ENCODE results near the gene ANTXR1.

Gene ANTXR1

DNA sequence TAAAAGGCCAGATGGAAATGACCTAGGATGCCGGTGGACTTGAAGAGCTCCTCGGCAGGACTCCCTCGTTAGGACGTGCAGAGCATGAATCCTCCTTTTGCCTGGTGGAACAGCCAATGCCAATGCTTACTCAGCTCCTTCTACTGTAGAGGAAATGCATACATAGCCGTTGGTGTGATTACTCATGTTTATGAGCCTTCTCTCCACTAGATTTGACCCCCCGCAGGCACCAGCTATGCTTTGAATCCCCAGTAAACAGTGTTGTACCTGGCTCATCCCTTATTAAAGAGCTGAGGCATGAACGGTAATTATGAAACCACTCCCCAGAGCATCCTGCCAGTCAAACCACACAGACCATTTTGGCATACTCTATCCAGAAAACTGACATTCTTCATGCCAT, 172.8 kb downstream of the ANTXR1 start:
- DNase-seq, result no peak

DNA sequence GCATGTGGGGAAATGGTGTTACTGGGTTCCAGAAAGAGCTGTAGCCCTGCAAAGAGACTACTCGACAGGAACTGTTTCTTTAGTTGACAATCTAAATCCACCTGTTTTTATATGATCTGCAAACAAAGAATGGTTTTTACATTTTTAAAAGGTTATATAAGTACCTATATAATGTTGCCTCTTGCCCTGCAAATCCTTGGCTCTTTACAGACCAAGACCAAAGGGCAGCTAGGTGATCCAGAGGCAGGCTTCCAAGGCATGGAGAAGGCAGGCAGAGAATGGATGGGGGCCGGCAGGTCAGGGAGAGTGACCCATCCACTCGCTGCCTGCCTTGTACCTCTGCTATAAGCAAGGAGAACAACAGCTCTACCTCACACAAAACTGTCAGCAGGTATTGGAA, 173.6 kb downstream of the ANTXR1 start:
- DNase-seq, result no peak

DNA sequence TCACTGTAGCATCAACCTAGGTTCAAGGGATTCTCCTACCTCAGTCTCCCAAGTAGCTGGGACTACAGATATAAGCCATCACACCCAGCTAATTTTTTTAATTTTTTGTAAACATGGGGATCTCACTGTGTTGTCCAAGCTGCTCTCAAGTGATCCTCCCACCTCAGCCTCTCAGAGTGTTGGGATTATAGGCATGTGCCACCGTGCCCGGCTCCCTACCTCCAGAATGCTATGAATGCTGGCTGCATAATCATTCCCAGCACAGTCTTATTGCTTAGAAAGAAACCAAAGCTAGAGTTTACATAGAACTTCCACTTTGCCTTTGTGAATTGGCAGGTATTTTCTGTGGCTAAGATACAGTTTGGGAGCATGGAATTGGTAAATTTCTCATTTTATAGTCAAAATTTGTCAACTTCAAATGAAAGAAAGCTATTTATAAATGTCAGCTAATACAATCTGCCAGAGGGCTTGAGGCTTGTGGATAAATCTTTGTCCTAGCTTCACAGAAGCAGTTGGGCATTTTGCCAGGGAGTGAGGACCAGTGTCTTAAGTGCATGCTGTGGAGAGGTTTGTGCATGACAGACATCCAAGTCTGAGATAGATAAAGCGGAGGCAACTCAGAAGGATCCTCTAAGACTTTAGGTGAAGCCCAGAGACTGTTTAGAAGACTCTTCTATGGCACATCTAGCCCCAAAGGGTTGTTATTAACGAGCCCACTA, 175.4 kb downstream of the ANTXR1 start:
- peak in 1 of 14 donors; percentile 19 for DNase-seq

DNA sequence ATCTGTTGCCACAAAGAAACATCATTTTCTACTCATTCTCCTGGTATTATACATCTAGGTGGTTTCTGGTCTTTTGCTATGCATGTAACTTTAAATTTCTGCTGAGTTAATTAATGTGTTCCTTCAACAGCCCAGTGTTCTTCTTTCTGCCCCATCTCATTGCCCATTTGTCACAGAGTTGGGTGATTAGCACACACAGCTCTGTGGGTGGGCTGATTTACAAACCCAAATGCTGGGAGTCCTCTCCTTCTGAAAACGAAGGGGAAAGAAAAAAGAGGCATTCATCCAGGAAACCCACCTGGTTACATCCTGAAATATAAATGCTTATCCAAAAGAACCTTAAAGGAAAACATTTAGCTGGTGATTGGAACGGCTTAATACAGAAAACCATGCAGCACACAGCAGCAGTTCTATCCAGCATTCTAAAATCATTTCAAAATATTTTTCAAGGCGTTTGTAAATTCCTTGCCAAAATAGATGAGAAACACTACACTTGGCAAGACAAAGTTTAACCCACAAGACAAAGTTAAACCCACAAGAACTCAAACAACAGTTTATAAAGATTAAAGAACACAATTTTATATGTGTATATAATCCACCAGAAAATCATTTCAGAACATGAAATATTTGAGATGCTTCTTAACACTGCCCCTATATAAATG, 177.9 kb downstream of the ANTXR1 start:
- no peak for DNase-seq

DNA sequence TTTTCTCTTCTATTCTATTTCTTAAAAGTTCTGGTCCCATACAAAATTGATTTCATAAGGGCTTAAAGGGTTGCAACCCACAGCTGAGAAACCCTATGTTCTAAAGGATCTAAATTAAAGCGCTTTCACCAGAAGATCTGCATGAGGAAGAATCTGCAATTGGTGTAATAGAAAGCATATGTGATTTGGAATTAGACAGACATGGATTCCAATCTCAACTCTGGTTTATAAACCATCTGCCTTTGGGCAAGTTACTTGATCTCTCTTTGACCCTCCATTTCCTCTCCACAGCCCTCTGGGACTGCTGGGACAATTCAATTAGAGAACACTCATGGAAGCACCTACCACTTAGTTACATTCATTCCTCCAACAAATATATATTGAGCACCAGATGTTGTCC, 178.7 kb downstream of the ANTXR1 start:
- DNase-seq, result no peak

DNA sequence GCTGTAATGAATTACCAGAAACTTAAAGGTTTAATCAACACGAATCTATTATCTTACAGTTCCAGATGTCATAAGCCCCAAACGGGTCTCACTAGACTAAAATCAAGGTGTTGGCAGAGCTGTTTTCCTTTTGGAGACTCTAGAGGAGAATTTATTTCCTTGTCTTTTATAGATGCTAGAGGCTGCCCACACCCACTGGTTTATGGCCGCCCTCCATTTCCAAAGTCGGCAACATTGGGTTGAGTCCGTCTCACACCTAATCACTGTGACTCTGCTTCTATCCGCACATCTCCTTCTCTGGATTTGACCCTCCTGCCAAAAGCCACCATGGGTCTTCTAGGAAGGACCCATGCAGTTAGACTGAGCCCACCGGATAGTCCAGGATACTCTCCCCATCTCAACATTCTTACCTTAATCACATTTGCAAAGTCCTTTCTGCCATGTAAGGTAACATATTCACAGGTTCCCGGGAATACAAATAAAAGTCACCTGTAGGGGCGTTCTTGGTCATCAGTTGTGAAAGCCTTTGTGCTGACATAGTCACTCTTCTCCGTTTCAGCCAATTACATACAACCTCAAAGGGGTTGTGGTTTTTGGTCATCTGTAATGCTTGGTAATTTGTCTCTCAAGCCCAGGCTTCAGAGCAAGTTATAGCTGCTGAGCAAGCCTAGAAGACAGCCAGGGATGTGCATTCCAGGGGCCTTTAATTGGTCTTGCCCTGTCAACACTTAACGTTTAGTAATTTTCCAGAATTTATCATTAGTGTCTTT, 179.4 kb downstream of the ANTXR1 start:
- DNase-seq, result no peak

DNA sequence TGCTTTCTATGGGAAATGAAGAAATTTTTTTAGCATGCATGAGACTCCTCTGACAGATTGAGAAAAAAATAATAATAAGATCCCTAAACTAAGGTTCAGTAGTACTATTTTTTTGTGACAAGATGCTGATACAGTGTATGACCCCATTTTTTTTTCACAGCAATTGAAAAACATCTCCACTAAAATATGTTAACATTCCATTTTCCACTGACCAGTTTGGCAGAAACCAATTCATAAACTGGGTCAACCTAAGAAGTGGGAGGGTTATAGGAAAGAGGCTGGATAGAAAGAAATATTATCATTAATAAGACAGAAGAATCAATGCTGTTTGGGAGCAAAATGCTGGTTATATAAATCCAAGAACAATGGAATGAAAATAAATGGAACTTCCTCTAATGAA, 182.7 kb downstream of the ANTXR1 start:
- DNase-seq, result no peak

DNA sequence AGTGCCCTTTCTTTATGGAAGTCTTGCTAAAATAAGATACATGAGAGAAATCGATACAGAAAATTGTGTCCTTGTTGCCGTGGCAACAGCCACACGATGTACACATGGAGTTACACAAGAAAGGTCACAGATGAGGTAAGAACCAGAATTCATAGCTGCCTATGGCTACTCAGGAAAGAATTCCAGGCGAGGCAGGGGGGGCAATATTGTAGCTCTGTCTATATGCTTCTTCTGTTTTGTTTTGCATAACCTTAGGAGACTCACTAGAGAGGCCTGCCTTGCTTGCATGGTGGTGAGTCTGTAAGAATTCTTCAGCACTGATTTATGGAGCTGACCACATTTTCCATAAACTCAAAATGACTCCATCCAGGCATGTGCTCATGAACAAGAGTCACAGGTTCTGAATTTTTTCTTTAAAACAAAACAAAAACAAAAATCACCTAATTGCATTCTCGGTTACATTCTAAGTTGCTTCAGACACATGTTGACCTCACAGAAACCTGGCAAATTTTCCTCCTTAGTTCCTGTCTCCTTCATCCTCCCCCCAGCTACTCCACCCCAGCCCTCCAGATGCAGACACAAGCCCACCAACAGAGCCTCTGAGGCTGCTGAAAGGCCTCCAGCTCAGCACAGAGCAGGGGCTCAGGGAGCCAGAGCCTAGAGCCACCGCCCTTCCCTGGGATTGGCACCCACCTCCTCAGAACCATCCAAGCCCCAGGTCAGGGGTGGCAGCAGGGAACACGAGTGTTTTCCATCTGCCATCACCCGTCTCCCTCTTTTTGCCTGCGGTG, 183.5 kb downstream of the ANTXR1 start:
- no peak for DNase-seq

DNA sequence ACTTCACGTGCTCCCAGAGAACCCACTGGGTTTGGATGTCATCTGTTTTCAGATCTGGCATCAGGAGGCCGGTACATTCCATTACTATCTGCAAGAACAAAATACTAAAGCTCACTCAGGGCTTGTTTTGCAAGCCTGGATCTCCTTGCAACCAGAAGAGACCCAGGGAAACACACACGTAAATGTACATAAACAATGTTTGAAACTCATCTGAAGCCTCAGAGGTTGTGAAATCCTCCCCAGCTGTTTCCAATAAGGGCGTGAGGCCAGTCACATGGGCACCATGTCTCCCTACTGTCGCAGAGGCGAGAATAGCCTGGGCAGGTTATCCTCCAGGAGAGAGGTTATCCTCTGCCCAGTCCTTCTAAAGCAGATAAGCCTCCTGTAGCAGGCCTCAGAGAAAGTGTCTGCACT, 187.1 kb downstream of the ANTXR1 start:
- DNase-seq, result no peak

DNA sequence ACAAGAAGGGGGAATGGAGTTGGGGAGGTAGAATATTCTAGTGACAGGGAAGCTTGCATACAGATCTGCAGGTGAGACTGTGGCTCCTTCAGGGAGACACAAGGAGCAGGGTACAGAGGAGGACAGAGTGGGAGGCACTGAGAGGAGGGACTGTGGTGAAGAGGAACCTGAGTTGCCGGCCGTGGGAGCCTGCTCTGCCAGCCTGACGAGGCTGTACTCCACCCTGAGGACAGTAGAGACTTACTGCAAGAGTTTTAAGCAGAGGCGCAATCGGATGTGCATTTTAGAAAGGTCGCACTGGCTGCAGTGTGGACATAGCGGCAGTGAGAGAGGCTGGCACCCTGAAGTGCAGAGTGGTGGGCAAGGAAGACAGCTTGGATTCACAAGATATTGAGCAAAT, 188.3 kb downstream of the ANTXR1 start:
- no peak for DNase-seq

DNA sequence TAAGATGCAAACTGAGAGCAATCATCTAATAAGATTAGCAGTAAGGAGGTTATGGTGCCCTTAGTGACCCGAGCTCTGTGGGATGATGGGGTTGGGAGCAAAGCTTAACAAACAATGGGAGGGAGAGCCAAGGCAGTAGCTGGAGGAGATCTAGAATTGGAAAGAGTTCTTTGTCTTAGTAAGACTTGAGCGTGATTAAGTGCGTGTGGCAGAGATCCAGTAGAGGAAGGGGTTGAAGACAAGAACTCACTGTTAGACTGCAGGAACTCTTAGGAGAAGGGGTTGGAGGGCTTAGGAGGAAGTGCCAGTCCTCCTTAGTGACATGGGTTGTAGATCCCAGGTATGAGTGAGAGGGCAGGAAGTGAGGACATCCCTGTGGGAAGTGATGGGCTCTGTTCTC, 189.3 kb downstream of the ANTXR1 start:
- no peak for DNase-seq

DNA sequence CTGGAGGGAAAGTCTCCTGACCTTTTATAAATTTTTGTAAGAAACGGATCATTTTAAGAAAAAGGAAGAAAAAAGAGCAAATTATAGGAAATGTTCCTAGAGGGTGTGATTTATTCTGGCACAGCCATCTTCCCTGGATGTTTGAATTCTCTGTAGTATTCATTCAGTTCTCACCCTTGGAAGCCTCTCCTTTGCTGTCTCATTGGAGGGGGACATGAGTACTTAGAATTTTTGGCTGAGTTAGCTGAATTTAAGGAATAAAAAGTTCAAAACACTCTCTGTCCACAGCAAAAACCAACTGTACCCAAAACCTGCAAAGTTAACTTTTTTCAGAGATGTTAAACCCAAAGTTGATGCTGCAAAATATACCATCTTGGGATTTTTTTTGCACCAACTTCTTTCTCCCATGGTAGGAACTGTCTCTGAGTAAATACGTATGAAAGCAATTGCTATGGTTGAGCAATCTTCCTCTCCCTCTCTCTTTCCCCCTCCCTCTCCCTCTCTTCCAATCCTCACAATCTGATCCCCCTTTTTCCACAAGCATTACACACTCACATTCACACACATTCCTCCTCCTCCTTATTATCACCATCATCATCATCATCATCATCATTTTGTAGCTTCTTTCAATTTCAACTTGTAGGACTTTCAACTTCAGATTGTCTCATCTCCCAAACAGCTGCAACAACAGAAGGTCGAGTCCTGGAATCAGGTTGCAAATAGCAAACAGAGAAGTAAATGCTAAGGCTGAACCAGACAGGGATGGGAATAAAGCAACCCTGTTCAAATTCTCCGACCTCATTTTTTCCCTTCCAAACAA, 190.4 kb downstream of the ANTXR1 start:
- no peak for DNase-seq

DNA sequence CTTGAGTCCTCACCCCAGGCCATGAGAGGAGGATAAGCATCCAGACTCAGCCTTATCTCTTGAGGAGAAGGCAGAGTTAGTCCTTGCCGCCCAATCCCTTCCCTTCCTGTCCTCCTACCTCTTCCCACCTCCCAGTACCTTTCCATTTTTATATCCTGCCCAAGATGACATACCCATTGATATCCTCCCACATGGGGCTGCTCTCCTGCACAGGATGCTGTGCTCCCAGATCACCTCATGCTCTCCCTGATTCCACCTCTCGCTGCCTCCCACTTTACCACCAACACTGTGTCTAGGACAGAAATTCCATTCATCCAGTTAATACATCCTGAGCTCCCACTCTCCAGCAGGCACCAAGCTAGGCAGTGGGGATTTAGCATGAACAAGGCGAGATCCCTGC, 191.7 kb downstream of the ANTXR1 start:
- no peak for DNase-seq

DNA sequence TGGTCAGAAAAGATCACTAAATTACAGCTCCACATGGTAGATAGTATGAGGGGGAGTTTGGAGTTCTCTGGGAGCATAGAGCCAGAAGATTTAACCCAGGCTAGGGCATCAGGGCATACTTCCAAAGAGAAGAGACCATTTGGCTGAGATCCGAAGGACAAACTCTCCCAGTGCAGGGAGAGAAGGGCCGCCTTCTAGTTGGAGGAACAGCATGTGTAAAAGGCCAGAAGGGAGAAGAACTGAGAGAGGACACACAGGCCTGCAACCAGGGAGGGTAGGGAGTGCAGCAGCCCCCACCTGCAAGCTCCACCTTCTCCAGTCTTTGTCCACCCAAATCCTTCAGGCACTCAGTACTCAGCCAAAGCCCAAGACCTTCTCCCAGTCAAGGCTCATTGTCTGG, 192.1 kb downstream of the ANTXR1 start:
- DNase-seq, result no peak

DNA sequence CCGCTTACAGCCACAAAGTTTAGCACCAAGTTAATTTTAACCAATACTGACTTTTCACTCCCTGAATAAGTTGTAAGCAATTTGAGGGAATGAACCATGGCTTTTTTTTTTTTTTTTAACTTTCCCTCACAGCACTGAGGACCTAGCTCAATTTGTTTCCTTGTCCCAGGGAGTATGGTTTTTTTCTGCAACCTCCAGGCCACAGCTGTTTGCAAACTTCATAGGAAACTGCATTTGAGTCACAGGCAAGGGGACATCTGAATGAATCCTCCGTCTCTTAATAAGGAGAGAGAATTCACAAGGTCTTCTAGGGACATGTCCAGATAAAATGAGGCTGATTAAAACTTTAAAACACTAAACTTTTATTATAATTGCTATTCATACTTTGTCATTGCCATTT, 192.5 kb downstream of the ANTXR1 start:
- no peak for DNase-seq

DNA sequence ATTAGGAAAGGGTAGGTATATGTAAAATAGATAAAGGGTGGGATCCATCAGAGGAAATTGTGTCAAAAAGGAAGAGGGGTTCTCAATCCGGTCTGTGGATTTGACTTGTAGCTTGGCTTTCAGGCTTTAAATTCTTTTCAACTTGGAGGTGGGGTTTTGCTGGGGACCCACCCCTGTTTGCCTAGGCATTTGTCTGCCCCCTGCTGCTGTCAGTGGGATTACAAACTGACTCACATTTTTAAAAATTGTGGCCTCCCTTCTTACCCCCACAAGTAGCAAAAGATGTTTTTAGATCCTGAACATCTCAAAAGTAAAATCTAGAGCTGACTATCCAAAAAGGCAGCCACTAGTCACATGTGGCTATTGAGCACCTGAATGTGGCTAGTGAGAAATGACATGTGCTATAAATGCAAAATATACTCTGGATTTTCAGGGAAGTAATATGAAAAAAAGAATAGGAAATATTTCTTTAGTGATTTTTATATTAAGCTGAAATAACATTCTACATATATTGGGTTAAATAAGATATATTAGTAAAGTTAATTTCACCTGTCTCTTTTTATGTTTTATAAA, 195.1 kb downstream of the ANTXR1 start:
- DNase-seq, result no peak

DNA sequence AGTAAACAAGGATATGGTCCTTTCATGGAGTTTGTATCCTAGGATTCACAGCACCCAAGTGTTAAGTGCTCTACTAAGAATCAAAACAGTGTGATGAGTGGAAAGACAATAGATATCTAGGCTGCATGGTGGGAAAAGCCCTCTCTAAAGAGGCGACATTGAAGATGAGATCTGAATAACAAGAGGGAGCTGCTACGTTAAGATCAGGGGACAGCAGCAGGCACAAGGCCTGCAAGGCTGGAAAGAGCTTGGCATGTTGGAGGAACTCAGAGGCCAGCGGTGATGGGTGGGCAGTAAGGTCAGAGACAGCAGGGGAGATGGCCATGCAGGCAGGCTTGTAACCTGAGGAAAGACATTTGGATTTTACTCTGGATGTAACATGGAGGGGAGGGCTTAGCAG, 196.5 kb downstream of the ANTXR1 start:
- no peak for DNase-seq

DNA sequence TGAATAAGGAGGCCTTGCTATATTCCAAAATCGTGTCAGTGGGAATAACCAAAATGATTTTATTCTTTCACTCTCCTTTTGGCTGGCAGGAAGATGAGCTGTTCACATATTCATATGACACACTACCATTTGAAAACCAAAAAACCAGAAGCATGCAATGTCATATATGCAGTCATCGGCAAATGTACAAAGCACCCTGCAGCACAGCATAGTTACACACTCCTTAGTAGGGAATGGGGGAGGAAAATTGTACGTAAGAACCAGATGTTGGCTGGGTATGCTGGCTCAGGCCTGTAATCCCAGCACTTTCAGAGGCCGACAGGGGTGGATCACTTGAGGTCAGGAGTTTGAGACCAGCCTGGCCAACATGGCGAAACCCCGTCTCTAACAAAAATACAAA, 197.4 kb downstream of the ANTXR1 start:
- DNase-seq, result no peak

DNA sequence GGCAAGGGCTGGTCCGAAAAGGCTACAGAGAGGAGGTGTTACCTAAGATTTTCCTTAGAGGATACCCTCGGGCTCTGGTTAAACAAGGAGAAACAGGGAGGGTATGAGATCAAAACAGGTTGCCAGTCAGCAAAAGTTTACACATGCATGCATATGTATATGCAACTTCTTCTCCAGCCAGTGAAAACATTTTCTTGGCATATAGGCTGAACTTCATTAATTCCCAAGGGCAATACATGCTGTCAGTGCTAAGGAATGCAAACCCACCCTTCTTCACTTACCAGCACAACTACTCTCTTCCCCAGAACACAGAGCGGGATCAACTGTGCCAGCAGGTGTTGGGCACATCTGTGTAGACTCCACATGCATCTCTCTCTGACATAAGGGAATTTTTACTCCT, 198.1 kb downstream of the ANTXR1 start:
- no peak for DNase-seq

DNA sequence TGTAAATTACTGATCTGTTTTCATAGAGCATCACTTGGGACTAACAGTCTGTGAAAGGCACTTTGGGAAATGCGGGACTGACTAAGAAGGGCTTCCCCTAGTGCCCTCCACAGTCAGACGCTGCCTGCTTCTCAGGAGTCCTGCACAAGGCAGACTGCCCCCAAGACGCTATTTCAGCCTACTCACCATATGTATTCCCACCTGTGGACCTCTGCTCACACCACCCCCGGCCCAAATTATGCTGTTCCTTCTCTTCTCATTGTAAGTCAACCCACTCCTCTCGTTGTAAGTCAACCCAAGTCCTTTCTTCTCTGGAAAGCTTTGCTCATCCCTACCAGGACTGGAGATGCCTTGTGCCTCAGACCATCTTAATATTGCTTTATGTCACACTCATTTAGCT, 198.7 kb downstream of the ANTXR1 start:
- DNase-seq, result no peak

DNA sequence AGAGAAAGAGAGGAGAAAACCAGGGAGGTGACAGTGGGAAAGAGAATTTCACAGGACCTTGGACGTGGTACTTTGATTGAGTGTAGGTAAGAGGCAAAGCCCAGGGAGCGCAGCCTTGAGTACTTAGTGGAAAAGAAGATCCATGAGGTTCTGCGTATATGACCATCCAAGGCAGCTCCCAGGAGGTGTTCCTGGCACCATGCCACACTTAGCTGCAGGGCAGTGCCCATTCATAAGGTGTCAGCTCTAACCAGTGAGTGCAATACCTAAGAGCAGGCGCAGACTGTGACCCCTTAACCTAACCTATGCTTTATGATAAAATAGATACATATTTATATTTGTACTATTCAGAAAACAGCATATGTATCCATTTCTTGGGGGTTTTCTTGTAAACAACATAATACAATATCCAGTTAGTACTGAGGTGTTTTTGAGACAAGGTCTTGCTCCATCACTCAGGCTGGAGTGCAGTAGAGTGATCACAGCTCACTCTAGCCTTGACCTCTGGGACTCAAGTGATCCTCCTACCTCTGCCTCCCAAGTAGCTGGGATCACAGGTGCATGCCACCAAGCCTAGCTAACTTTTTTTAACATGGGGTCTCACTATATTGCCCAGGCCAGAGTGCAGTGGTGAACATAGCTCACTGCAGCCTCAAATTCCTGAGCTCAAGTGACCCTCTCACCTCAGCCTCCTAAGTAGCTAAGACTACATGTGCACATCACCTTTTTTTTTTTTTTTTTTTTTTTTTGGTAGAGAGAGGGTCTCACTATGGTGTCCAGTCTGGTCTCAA, 199.5 kb downstream of the ANTXR1 start:
- no peak for DNase-seq

Data from C1 segment of cervical spinal cord (tissue), 14 donors.